ENCODE results near the gene CACUL1. TPM values are rescaled to one million over a fixed set of nuclear protein-coding genes. Genes with fewer than 3 reads are reported as not detected.
"Not testable (repeated sequence)": the region's sequence is repeated elsewhere in the genome, so short reads cannot be mapped to it uniquely, and the experiment has no call there.

The CACUL1 gene
- total and polyA plus RNA-seq, 11 donors, result 4.6 to 38.7 (median 23.9) TPM

GRCh38 chr10:118800920-118801319 is 46.1 kb upstream of the CACUL1 start:
- peaks cover 0 to 5% (median 0%) of the 10 kb centered on the region in 12 donors for H3K4me1 ChIP-seq
- H3K27ac ChIP-seq, result no peak overlapping the region
- H3K9me3 ChIP-seq, result peaks cover 0 to 4% (median 0%) of the 10 kb centered on the region in 12 donors
- DNase-seq, result peak in 2 of 5 donors; percentile 23 to 40
- peak in 3 of 4 donors; percentile 77 to 84 (median 81) for ATAC-seq
- WGBS, 4 donors, result 66 to 75% (median 70%) methylated on average over 4 of the region's 4 CpGs
- TF ChIP-seq, protein P1, sequence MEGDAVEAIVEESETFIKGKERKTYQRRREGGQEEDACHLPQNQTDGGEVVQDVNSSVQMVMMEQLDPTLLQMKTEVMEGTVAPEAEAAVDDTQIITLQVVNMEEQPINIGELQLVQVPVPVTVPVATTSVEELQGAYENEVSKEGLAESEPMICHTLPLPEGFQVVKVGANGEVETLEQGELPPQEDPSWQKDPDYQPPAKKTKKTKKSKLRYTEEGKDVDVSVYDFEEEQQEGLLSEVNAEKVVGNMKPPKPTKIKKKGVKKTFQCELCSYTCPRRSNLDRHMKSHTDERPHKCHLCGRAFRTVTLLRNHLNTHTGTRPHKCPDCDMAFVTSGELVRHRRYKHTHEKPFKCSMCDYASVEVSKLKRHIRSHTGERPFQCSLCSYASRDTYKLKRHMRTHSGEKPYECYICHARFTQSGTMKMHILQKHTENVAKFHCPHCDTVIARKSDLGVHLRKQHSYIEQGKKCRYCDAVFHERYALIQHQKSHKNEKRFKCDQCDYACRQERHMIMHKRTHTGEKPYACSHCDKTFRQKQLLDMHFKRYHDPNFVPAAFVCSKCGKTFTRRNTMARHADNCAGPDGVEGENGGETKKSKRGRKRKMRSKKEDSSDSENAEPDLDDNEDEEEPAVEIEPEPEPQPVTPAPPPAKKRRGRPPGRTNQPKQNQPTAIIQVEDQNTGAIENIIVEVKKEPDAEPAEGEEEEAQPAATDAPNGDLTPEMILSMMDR (IDR thresholded peaks at IDR 0.05), result peak; percentile 18 to 63 (median 42)
- no peak for TF ChIP-seq POLR2A (IDR thresholded peaks at IDR 0.05)
- no peak overlapping the region for H3K4me3 ChIP-seq
- H3K27me3 ChIP-seq, result peaks cover 0 to 6% (median 0%) of the 10 kb centered on the region in 9 donors
- intact Hi-C loops (cut with DNase I), result loop anchor here (2.0 to 10.0 kb wide), 6 partner anchors 44 to 236 kb away; no protein-coding TSS in a partner anchor
- no peaks in the 10 kb centered on the region for H3K36me3 ChIP-seq

DNA sequence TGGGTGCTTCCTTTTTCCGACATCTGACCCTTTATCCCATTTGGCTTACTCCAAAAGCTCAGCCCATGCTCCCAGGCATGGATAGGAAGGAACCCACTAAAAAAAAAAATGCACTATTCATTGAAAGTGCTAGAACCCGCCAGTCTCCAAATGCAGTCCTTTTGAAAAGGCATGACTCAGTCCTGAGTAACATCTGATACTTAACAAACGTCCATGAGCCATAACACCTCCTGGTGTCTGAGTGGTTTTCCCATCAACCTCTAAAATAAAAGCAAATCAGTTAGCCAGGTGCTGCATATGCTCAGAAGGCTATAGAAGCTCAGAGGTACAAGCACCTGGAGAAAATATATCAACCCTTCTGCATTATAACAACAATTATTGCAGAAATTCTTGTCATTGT is 45.0 kb upstream of the CACUL1 start:
- H3K4me3 ChIP-seq, result no peak overlapping the region
- H3K9me3 ChIP-seq, result peaks cover 0 to 7% (median 0%) of the 10 kb centered on the region in 12 donors
- 54 to 63% (median 59%) methylated on average over 3 of the region's 3 CpGs for WGBS, 4 donors
- ATAC-seq, result no peak
- intact Hi-C loops (cut with DNase I), result loop anchor here (2.0 to 10.0 kb wide), 7 partner anchors 43 to 235 kb away; no protein-coding TSS in a partner anchor
- no peaks in the 10 kb centered on the region for H3K36me3 ChIP-seq
- DNase-seq, result no peak
- peaks cover 0 to 5% (median 0%) of the 10 kb centered on the region in 12 donors for H3K4me1 ChIP-seq
- no peak overlapping the region for H3K27ac ChIP-seq
- TF ChIP-seq, protein P1 (IDR thresholded peaks at IDR 0.05), result no peak
- TF ChIP-seq POLR2A (IDR thresholded peaks at IDR 0.05), result no peak
- H3K27me3 ChIP-seq, result peaks cover 0 to 6% (median 0%) of the 10 kb centered on the region in 9 donors

DNA sequence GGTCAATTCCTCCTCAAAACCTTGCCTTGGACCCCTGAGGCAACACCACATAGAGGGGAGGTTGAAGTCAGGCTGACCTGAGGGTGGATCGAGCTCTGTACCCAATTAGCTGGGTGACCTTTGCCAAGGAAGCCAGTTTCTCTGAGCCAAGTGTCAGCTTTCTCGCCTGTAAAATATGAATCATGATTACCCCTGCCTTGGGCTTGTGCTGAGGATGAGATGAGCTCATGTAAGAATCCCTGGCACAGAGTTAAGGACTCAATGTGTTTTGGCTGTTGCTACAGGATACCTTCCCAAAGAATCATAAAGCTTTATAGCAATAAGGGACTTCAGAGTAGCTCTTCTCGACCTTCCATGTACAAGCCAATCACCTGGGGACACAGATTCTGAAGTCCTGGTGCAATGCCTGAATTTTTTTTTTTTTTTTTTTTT is 43.5 kb upstream of the CACUL1 start:
- H3K27ac ChIP-seq, result peak overlapping the region in 1 of 12 donors; percentile 9
- no peak for TF ChIP-seq POLR2A (IDR thresholded peaks at IDR 0.05)
- TF ChIP-seq, protein P1 (IDR thresholded peaks at IDR 0.05), result no peak
- intact Hi-C loops (cut with DNase I), result loop anchor here in 1 of 10 donors (10.0 kb wide), 1 partner anchor 73 kb away; no protein-coding TSS in a partner anchor
- WGBS, 4 donors, result 51 to 64% (median 55%) methylated on average over 3 of the region's 3 CpGs
- no peak for DNase-seq
- H3K36me3 ChIP-seq, result no peaks in the 10 kb centered on the region
- H3K9me3 ChIP-seq, result peaks cover 0 to 7% (median 0%) of the 10 kb centered on the region in 12 donors
- ATAC-seq, result no peak
- no peaks in the 10 kb centered on the region for H3K4me1 ChIP-seq
- H3K4me3 ChIP-seq, result no peak overlapping the region
- peaks cover 0 to 6% (median 0%) of the 10 kb centered on the region in 9 donors for H3K27me3 ChIP-seq

GRCh38 chr10:118794971-118795370 is 40.2 kb upstream of the CACUL1 start:
- WGBS, 4 donors, result 88 to 92% (median 90%) methylated on average over 7 of the region's 7 CpGs
- intact Hi-C loops (cut with DNase I), result loop anchor here in 1 of 10 donors (10.0 kb wide), 1 partner anchor 70 kb away; no protein-coding TSS in a partner anchor
- DNase-seq, result not testable (repeated sequence)

More at GRCh38 chr10:118794971-118795370, 40.2 kb upstream of the CACUL1 start:
- H3K27ac ChIP-seq, ATAC-seq, H3K27me3 ChIP-seq, H3K36me3 ChIP-seq, H3K4me3 ChIP-seq, H3K9me3 ChIP-seq: not testable (repeated sequence)
- H3K4me1 ChIP-seq, result peaks cover 0 to 16% (median 0%) of the 10 kb centered on the region in 12 donors

Data from heart left ventricle (tissue), 16 donors.